Prostate gland (tissue), 2 donors: ENCODE results near the gene CYREN. TPM values are rescaled to one million over a fixed set of nuclear protein-coding genes. Genes with fewer than 3 reads are reported as not detected.
"Not testable (repeated sequence)": the region's sequence is repeated elsewhere in the genome, so short reads cannot be mapped to it uniquely, and the experiment has no call there.

Experiments used
- DNase-seq: peaks from one replicate; pipeline ENCODE4 v3.0.0-alpha.2; 2019; ENCODE audit warnings: low spot score
- H3K27ac ChIP-seq, 2 donors: fragments of 200-600 bp; sonication (generic); 2 replicates each; pipeline ENCODE4 v1.5.1; 2017 to 2019
- H3K27me3 ChIP-seq: fragments of 200-600 bp; sonication (generic); replicated peaks from 2 replicates; pipeline ENCODE4 v1.5.1; 2019; ENCODE audit not compliant: insufficient read depth
- H3K36me3 ChIP-seq, 2 donors: fragments of 200-600 bp; sonication (generic); 1 replicate in 1 of 2; 2 replicates in 1 of 2; pipeline versions ENCODE4 v1.5.1 to v1.8.1; 2017 to 2019
- H3K4me1 ChIP-seq: fragments of 200-600 bp; sonication (generic); replicated peaks from 2 replicates; pipeline ENCODE4 v1.5.1; 2019
- H3K4me3 ChIP-seq, 2 donors: fragments of 200-600 bp; sonication (generic); 2 replicates each; pipeline ENCODE4 v1.5.1; 2017 to 2019
- H3K9me3 ChIP-seq: fragments of 200-600 bp; sonication (generic); 2 replicates; pipeline ENCODE4 v1.5.1; 2017
- CTCF ChIP-seq, 4 experiments: fragments of 200-600 bp in 2 of 4; fragments of 450-650 bp in 2 of 4; sonication (generic) in 2 of 4; IDR thresholded peaks; 1 replicate in 3 of 4; 2 replicates in 1 of 4; pipeline ENCODE4 v1.5.1; 2016 to 2019; ENCODE audit warnings: antibody characterized with exemption in 4 of 4, mild to moderate bottlenecking in 2 of 4, moderate library complexity in 2 of 4
- POLR2A ChIP-seq: fragments of 450-650 bp; IDR thresholded peaks from one replicate; pipeline ENCODE4 v1.6.1; 2016; ENCODE audit warnings: antibody characterized with exemption, mild to moderate bottlenecking
- POLR2AphosphoS5 ChIP-seq: sonication (generic); formaldehyde crosslinking; IDR thresholded peaks from one replicate; pipeline ENCODE4 v1.6.1; 2017; ENCODE audit warnings: antibody characterized with exemption
- WGBS: methylation state at CpG from one replicate; pipeline ENCODE4 v1.1.5; 2018; 5-methylcytosine and 5-hydroxymethylcytosine counted together
- intact Hi-C: fragments of 100-400 bp; cut with DNase I; formaldehyde crosslinking; loops from one replicate; pipeline ENCODE4 v1.14.2; 2022
- total RNA-seq, 2 donors: library from RNA; depleted of rRNA; stranded (reverse); fragments of >200 nt; gene quantifications; one replicate each; pipeline ENCODE4 v1.1.0, GENCODE V29; 2016

CYREN gene
- 10 to 100 TPM; 44.5 to 53.6 TPM for total RNA-seq

- H3K4me1 ChIP-seq: peaks cover 3% of the 10 kb centered on the region
- peak; percentile 92 for DNase-seq
Observed at GRCh38 chr7:135170274-135170997, at the start of gene CYREN. Gene CYREN, minus strand, starts transcription at chr7:135170707. Its CDS starts 1,785 bp downstream, at chr7:135168922.

GRCh38 chr7:135217645-135218509 is 47.4 kb upstream of the CYREN start:
- H3K27me3 ChIP-seq: no peaks in the 10 kb centered on the region
- no peaks in the 10 kb centered on the region for H3K36me3 ChIP-seq
- intact Hi-C loops: no loop called here
- 78% methylated on average over 5 of the region's 5 CpGs for WGBS
- H3K4me1 ChIP-seq: no peaks in the 10 kb centered on the region
- no peak for DNase-seq
- TF ChIP-seq POLR2A (no peak), POLR2AphosphoS5 (peak; percentile 7)
- H3K27ac ChIP-seq: no peak overlapping the region
- H3K4me3 ChIP-seq: no peak overlapping the region
- H3K9me3 ChIP-seq: no peaks in the 10 kb centered on the region

More at GRCh38 chr7:135170274-135170997, at the start of gene CYREN:
- Histone ChIP-seq H3K4me3 (peak within 1 kb of the TSS; percentile 69 to 72), H3K27ac (peak within 1 kb of the TSS; percentile 90 to 91), H3K9me3 (no peaks in the 10 kb centered on the region), H3K36me3 (peaks cover 0 to 4% of the 10 kb centered on the region in 2 donors), H3K27me3 (no peaks in the 10 kb centered on the region)
- intact Hi-C loops: loop anchor here (5.0 kb wide), 2 partner anchors 42 to 483 kb away; partner anchors contain the start of gene WDR91
- TF ChIP-seq POLR2AphosphoS5: peak; percentile 70
- TF ChIP-seq CTCF (IDR thresholded peaks at IDR 0.05): peak; percentile 62 to 92 (median 82)
- TF ChIP-seq POLR2A: peak; percentile 51
- WGBS: under 1% methylated on average over 76 of the region's 77 CpGs

- no peaks in the 10 kb centered on the region for H3K9me3 ChIP-seq
- intact Hi-C loops: no loop called here
- TF ChIP-seq POLR2A: no peak
- TF ChIP-seq CTCF (IDR thresholded peaks at IDR 0.05): no peak
- TF ChIP-seq POLR2AphosphoS5: no peak
- H3K27me3 ChIP-seq: no peaks in the 10 kb centered on the region
- H3K36me3 ChIP-seq: no peaks in the 10 kb centered on the region
- H3K4me1 ChIP-seq: no peaks in the 10 kb centered on the region
- WGBS: 66% methylated on average over 3 of the region's 3 CpGs
- H3K4me3 ChIP-seq: no peak overlapping the region
- no peak for DNase-seq
- H3K27ac ChIP-seq: no peak overlapping the region
Observed at GRCh38 chr7:135215698-135216097, 45.2 kb upstream of the CYREN start.

GRCh38 chr7:135215180-135215579 is 44.7 kb upstream of the CYREN start:
- Histone ChIP-seq H3K4me3 (no peak overlapping the region), H3K36me3 (no peaks in the 10 kb centered on the region), H3K9me3 (no peaks in the 10 kb centered on the region), H3K4me1 (no peaks in the 10 kb centered on the region), H3K27ac (no peak overlapping the region), H3K27me3 (no peaks in the 10 kb centered on the region)
- DNase-seq: no peak
- intact Hi-C loops: no loop called here
- WGBS: 78% methylated on average over 4 of the region's 4 CpGs
- TF ChIP-seq POLR2A: no peak
- TF ChIP-seq CTCF (IDR thresholded peaks at IDR 0.05): no peak
- no peak for TF ChIP-seq POLR2AphosphoS5

GRCh38 chr7:135213831-135214230 is 43.3 kb upstream of the CYREN start:
- Histone ChIP-seq H3K36me3 (no peaks in the 10 kb centered on the region), H3K4me3 (no peak overlapping the region), H3K27ac (no peak overlapping the region), H3K9me3 (no peaks in the 10 kb centered on the region), H3K27me3 (no peaks in the 10 kb centered on the region), H3K4me1 (no peaks in the 10 kb centered on the region)
- TF ChIP-seq POLR2AphosphoS5 (no peak), POLR2A (no peak), CTCF (IDR thresholded peaks at IDR 0.05) (no peak)
- DNase-seq: no peak
- WGBS: 50% methylated on average over 2 of the region's 2 CpGs
- intact Hi-C loops: loop anchor here (5.0 kb wide), 1 partner anchor 42 kb away; the partner anchor contains the start of gene CYREN

- WGBS: 40% methylated on average over 30 of the region's 30 CpGs
- not testable (repeated sequence) for DNase-seq
Observed at GRCh38 chr7:135211946-135212685, 41.6 kb upstream of the CYREN start.

More at GRCh38 chr7:135211946-135212685, 41.6 kb upstream of the CYREN start:
- Histone ChIP-seq H3K27ac (peak overlapping the region; percentile 89 to 95), H3K4me3 (peak overlapping the region; percentile 81 to 86)
- not testable (repeated sequence) for H3K27me3 ChIP-seq, H3K36me3 ChIP-seq, H3K9me3 ChIP-seq, H3K4me1 ChIP-seq
- intact Hi-C loops: loop anchor here (5.0 kb wide), 1 partner anchor 40 kb away; the partner anchor contains the start of gene CYREN
